A549 (cell line): ENCODE measurements around the gene XIST. TPM values are rescaled to one million over a fixed set of nuclear protein-coding genes. Genes with fewer than 3 reads are reported as not detected.

Experiments
- polyA plus RNA-seq, 4 experiments: library from polyadenylated mRNA; depleted of rRNA in 3 of 4; stranded (reverse); fragments of >200 nt; fragmentation: RNase III in 1 of 4; extraction: RNeasy Plus Mini Kit Qiagen cat#74134 plus additional on column Dnase treatment in 1 of 4; gene quantifications; 2 replicates in 3 of 4; 3 replicates in 1 of 4; pipeline ENCODE4 v1.2.3, GENCODE V29; 2011 to 2017
- small RNA-seq, 6 experiments: library from RNA; depleted of rRNA; stranded (forward); fragments of <200 nt; gene quantifications; one replicate each; pipeline ENCODE3, GENCODE V24; 2012

XIST gene
- polyA plus RNA-seq, 2 of the 4 experiments (the other 2 are of a cell fraction): 0.19 TPM; not detected in 1

Small RNAs within 50 kb of the gene (small RNA-seq; reads per million reads assigned to genes)
- gene RF01880: 0 reads per million in 6 experiments
